HK-2 (cell line): ENCODE measurements around the gene HOXB2.

Experiments used
- DNase-seq: peaks from one replicate; pipeline ENCODE4 v3.0.0-alpha.2; 2018; ENCODE audit not compliant: unreplicated experiment

Gene HOXB2

DNA sequence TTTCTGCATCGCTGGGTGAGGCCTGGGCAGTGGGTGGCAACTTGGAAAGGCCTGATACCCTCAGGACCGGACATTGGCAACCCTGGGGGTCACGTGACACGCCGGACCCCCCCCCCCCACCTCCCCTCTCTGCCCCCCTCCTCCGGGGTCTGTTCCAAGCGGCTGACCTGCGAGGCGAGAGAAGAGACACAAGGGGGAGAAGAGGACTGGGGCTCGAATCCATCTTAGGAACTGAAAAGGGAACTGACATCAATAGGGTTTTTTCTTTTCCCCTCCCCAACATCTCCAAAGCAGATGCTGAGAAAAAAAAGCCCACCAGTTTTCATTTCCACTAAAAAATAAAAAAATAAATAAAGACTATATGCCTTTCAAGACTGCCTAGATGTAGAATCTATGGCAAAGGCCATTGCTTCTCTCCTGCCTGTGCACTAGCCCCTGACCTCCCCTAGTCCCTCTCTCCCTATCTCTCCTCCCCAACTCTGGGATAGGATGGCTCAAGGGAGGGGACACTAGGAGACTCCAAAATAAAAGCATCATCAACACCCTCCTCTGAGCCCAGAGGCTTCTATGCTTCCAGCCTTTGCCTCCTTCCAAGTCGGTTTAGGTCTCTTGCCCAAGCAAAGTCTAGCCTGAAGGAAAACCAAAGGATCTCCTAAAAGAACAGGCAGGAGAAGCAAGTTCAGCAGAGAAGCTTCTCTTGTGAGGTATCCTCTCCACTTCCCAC lies 7.7 kb upstream of the HOXB2 start:
- DNase-seq: no peak

DNA sequence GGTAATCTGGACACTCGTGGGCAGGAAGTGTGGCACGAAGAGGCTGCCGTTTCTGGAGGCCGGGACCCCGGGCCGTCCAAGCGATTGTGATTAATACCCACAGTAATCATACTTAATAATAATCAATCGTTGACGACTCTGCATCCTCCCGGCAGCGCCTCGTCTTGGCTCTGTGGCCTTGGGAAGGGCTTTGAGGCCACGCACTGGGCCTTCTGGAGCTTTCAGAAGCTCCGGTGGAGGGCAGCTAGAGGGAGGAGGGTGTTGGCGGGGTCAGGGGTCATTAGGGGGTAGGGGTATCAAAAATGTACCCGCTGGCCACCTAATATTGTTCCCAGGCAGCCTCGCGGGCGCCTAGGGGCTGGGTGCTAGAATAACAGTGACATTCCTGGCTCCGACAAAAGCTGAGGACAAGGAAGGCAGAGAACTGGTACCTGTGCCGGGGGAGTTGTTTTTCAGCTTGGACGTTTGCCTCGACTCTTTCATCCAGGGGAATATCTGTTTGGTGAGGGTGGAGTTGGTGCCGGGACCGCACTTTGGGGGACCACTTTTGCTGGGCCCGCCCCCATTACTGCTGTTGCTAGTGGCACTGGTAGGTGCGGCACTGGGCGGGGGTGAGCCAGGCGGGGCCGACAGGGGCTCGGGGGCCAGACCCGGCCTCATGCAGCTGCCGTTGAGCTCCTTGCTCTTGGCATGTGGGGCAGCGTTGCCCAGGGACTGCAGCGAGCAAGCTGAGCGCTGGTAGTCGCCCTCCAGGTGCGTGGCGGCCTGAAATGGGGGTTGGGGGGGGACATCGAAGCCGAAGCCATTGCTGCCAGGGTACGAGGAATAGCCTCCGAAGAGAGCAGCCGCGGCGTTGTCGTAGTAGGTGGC lies 6.9 kb upstream of the HOXB2 start:
- no peak for DNase-seq

DNA sequence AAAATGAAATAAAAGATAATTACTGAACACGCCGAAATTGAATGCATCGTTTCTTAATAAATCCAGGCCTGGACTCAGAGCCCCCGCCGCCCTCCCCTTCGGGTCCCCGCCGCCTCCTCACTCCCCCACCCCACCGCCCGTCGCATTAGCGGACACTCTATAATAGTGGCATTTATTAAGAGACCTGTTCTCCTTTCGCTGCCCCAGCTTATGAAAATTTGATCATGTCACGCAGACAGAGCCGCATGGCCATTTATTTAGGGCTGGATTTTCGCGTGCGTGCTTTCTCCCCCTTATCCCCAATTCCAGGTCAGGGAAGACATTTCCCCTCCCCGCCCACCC lies 6.3 kb upstream of the HOXB2 start:
- no peak for DNase-seq

DNA sequence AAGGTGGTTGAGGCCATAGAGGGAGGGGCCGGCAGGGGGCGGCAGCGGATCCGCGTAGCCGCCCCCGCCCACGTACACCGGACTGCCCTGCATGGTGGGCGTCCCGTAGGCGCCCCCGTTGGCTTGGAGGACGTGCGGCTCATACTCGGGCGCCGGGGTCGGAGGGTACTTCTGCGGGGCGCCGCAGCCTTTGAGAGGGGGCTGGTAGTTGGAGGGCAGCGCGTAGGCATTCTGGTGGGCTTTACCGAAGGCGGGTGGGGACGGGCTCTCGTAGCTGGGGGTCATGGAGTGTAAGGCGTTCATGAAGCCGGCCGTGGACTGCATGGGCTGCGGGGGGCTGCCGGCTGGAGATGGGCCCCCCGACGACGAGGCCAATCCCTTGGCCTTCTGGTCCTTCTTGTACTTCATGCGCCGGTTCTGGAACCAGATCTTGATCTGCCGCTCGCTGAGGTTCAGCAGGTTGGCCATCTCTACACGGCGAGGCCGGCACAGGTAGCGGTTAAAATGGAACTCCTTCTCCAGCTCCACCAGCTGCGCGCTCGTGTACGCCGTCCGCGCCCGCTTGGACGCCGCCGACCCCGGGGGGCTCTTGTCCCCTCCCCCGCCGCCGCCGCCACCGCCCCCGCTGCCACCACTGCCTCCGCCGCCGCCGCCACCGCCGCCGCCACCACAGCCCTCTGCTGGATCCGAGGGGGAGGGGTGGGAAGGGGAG lies 5.7 kb upstream of the HOXB2 start:
- no peak for DNase-seq

DNA sequence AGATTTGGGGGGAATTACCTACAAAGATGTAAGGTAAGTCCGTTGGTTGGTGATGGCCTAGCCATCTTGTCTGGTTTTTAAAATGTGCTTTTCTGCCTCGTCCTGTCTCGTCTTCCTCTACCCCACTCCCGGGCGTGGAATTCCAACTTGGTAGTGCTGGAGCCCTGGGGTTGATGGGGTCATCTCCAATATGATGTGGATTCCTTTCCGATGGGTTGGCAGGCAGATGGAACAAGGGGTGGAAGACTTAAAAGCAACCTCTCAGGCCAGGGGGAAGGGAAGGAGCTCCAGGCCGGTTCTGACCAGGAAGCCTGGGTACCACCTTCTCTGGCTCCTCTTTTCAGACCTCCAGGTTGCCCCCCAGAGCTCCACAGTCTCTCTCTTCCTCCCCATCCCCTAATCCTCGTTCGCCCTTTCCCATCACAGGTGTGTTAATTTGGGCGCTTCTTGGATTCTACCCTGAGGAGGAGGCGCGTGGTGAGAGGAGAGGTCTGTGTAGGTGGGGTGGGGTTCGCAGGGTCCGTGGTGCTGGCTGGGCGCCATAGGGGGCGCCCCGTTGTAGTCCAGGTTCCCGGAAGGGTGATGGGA lies 5.1 kb upstream of the HOXB2 start:
- no peak for DNase-seq

DNA sequence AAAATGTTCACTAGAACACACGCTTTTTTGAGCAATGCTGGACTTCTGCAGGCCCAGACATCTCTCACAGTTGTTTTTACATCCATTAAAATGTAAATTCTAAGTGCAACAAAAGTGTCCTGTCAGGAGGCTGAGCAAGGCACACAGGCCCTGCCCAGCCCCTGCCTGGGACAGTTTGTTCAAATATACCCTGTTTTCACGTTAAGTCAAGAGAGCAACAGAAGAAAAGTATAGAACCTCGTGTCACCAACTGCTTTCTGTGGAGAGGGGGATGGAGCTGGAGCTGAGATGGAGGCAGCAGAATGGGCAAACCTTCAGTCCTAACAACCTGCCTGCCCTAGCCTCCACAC lies 4.3 kb upstream of the HOXB2 start:
- no peak for DNase-seq

DNA sequence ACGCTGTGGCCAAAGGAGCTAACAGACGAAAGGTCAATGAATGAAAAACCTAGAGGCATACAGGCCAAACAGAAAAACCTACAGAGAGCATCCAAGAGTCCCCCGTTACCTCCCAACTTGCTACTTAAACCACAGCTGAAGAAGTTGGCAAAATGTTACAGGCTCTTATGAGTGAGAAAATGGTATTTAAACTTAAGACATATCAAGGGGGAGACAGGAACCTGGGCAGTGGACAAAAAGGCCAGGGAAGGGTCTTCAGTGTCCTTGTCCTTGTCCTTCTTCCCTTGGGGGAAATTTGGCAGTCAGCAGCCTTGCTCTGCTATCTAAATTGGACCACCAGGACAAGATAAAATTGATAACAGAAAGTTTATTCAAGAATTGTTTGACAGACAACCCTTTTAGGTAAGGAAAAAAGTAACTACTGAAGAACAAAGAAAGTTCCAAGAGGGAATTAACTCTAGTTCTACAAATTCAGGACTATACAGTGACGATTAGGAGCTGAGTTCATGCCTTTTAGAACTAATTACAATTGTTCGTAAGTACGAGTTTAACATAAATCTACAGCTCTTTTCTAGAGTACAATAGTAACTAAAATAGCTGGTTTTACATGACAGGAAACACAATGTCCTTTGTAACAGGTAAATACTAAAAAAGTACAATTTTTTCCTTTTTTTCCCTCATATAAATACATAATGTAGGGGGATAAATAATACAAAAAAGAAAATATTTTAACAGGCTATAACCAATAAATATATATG lies 3.8 kb upstream of the HOXB2 start:
- DNase-seq: no peak

DNA sequence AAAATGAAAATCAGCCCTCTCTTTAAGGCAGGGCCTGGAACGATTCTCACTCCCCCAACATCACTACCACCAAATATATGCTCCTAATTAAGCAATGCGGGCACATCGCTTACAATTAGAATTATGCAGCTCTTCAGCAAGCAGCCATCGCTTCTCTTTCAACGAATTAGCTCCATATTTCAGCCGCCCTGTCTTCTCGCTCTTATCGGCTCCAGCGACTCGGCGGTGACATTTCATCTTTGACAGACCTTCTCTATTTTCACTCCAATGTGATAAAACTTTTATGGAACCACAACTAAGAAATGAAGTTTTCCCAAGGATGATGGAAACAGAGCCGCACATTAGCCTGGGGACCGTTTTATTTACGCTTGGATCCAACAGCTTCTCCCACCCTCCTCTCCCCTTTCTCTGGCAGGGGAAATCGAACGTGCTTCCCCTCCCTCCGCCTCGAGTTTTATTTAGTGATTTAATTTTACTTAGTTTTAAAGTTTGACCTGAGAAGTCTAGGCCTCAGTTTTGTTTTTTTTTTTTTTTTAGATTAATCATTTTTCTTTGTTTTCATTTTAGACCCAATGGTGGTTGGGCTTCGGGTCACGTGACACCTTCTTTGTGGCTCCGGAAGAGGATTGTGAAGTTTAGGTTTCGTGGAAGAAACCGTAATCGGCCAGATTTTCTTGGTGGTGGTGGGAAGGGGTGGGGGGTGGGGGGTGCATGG lies 3.1 kb upstream of the HOXB2 start:
- DNase-seq: no peak

DNA sequence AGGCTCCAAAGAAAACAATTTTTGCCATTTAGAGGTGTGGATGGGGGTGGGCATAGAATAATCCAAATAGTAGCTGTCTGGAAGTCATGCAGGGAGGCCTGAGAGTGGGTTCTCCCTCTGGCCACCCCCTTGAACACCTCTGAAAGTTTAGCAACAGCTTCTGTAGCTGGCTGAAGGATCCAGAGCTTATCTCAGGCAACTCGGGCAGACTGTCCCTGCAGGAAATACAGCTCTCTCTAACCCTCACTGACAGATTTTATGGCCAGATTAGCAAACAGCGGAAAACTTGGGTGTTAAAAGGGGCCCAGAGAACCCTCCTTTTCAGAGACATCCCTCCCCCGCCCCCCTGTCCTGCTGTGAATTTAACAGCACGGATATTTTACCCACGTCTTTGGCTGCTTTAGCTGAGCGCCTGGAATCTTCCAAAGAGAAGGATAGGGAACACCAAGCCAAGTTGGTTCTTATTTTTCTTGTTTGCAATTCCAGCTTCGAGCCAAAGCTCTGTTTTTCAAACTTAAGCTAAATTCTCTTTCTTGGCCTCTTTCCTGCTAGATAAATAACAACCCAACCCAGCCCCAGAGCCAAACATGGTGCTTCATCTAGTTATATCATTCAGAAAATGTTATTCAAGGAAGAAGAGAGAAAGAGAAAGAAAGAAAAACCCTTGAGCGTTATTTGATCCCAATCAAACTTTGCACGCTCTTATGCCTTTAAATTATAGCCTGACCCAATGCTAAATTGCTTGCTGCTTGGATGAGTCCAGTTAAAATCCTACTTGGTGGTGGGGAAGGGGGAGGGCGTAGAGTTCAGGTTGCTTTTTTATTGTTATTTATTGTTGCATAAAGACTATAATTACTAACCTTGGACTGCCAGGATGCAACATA lies 2.3 kb upstream of the HOXB2 start:
- DNase-seq: no peak

DNA sequence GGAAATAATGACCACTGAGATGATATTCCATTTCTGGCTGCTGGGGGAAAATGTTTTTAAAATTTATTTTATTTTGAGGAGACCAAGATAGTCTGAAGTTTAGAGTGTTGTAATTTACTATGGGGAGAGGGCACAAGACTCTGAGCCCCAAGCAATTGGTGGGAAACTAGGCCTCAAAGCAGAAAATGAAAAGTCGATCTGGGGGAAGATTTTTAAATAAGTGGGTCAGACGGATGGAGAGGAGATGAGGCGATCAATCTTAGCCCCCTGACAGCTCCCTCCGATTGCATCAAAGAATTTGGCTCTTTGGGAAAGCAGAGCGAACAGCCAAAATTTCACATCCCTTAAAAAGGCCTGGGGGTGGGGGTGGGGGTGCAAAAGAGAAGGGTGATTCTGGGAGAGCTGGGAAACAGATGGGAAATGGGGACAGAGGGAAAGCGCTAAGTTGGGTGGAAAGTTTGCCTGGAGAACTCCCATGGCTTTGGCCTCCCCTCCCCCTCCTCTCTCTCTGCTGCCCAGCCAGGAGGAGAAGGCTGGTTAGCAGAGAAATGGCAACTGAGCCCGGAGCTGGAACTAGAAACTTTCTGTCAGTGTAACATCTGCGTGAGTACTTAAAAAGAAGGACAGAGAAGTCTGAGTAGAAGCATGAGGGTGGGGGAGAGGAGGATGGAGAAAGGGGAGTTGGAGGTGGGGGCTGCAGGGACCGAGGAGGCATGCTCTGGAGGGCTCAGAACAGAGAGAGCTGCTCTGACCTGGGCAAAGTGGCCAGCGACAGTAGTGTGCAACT lies 1.4 kb upstream of the HOXB2 start:
- no peak for DNase-seq

DNA sequence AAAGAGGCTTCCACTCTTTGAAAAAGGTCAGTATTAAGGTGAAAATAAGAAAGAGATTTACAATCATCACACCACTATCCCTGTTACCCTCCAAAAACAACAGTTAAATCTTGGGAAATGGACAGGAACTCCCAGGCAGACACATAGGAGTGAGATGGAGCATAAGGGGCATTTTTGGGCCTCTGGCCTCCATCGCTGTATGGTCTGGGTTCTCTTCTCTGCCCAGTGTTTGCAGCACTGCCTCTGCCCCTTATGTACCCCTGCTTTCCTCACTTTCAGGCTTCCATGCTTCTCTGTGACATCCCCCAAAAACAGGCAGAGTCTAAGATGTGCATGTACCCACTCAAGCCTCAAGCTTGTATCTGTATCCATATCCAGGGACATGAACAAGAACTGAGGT lies 630 bp upstream of the HOXB2 start:
- DNase-seq: no peak

DNA sequence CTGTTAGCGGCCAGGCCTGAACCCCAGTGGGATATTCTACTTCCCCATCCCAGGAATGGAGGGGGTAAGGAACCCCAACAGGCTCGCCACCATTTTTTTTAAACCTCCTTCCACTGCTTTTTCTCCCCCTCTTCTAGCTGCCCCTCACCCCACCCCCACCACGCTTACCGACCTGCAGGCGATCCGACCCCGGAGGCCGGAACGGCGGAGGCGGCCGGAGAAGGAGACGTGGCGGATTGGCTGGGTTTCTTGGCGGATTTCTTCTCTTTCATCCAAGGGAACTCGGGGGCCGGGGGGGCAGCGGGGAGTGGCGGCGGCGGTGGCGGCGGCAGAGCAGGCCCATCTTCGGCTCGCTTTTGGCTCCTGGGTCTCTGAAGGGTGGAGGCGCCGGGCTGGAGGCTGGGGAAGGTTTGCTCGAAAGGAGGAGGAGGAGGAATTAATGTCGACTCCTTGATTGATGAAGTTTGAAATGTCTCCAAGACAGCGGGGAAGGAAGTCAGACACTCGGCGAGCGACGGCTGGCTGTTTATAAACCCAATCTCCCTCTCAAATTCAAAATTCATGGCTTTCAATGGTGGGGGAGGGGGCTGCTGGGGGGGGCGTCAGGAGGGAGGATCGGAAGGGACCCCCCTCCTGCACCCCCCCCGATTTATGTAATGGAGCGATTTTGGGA lies 424 bp downstream of the HOXB2 start:
- peak; percentile 78 for DNase-seq

DNA sequence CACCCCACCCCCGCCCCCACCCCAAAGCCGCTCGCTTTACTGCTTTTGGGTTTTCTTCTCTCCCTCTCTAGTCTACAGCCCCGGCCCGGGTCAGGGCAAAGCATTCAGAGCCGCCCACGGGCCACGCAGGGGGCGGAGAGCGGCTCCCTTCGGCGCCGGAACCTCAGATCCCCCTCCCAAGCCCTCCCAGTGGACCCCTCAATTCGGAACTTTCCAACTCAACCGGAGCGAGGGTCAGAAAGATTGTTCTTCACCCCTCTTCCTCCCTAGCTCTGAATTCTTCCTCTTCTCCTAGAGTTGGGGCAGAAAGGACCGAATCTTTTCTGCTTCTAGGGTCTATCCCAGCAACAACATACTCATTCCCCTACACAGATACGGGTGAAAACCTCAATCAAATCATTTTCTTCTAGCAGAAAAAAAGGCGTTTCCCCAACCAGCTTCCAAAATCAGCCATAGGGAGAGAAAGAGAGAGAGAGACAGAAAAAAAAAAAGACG lies 1.0 kb downstream of the HOXB2 start:
- no peak for DNase-seq

DNA sequence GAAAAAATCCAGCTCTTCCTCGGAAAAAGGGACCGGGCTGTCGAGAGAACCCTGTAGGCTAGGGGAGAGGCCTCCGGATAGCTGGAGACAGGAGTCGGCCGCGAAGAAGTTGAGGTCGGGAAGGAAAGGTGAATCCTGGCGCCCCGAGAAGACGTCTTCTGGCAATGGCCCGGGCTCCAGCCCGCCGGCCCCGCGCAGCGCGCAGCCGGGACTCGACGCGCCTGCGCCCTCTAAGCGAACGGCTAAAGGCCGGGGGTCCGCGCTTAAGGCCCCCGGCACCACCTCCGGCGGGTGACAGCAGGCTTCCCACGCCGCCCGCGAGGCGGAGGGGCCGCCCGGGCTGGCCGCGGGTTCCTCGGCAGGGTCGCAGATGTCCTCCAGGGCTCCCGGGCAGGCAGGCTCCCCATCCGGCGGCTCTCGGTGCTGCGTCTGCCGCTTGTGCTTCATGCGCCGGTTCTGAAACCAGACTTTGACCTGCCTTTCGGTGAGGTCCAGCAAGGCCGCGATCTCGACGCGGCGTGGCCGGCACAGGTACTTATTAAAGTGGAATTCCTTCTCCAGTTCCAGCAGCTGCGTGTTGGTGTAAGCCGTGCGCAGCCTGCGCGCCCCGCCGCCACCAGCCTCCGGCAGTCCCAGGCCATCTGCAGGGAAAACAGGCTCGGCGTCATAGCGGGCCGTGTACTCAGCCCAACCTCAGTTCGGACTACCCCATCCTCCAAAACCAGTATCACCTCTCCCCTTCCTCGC lies 1.6 kb downstream of the HOXB2 start:
- peak; percentile 67 for DNase-seq

DNA sequence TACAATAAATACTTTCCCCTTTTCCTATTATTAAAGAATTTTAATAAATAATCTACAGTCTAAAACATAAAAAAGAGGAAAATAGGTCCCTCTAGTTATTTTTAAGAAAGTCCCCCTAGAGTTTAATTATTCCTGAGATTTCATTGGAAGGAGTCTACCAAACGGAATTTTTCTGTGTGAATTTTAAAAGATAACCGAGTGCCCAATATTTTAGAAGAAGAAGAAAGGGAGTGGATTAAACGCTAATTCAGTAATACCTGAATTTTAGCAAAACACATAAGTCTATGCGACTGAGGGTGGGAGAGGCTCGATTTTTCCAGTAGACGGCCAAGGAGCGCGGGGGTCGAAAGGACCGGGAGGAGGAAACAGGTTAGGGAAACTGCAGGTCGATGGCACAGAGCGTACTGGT lies 2.2 kb downstream of the HOXB2 start:
- no peak for DNase-seq

DNA sequence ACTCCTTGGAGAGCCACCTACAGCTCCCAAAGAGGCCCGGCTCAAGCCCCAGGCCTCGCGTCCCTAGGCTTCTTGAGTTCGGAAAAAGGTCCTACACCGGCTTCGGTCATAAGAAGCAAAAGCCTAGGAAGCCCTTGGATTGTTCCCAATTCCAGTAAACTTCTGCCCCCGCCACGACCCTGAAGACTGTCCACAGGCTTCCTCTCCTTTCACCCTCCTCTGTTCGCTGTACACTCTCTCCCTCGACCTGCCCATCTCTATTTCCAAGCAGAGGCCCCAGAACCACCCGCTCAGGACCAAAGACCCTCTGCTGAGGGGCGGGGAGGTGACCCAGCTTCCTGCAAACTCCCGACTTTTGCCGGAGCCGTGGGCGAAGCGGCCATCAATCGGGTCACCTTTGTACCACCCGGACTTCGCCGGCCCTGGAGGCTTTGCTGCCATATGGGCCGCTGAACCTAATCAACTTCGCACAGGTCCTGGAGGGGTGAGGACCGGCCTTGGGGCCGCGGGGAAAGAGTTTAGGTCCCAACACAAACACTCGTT lies 2.7 kb downstream of the HOXB2 start:
- peak; percentile 58 for DNase-seq

DNA sequence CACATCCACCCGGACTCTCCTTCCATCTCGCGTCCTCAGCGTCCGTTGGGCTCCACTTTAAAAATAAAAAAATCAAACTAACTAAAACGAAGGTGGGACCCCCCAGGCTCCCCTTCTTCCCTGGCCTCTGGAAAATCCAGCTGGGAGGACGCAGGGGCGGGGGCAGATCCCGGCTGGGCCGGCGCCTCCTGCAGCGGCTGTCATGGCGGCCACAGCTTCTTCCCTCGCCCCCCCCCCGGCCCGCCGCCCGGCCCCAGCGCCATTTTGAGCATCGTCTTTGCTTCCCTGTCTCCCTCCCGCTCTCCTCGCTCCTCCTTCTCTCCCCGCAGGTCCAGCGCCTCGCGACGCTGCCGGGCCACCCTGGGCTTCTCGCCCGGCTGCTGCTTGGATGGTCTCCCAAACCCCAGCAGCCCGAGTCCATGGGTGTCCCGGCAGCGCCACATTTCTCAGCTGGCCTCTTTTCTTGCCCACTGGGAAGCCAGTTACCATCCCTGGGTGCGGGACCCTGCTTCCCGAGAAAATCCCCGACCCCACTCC lies 3.3 kb downstream of the HOXB2 start:
- DNase-seq: peak; percentile 75
